GM06990 (cell line): ENCODE measurements around the gene PXDC1.

Experiments used
- DNase-seq: peaks from one replicate; pipeline ENCODE4 v3.0.0-alpha.2; 2011; ENCODE audit not compliant: insufficient read length; ENCODE audit errors: extremely low read depth
- H3K27me3 ChIP-seq: replicated peaks from 2 replicates; pipeline ENCODE4 v1.6.0; 2011; ENCODE audit warnings: low read length; ENCODE audit not compliant: control insufficient read depth, insufficient read depth
- H3K36me3 ChIP-seq: 2 replicates; pipeline ENCODE4 v1.5.1; 2011; ENCODE audit warnings: low read length; ENCODE audit not compliant: control insufficient read depth, insufficient read depth
- H3K4me3 ChIP-seq: replicated peaks from 2 replicates; pipeline ENCODE4 v1.5.1; 2011; ENCODE audit warnings: low read depth, mild to moderate bottlenecking, control low read depth, low read length
- TF ChIP-seq, protein P1 (sequence below): IDR thresholded peaks from 2 replicates; pipeline ENCODE4 v1.5.1; 2011; ENCODE audit warnings: low read length, control low read depth, mild to moderate bottlenecking, inconsistent platforms; ENCODE audit not compliant: insufficient read depth, poor library complexity, severe bottlenecking

Gene PXDC1

DNA sequence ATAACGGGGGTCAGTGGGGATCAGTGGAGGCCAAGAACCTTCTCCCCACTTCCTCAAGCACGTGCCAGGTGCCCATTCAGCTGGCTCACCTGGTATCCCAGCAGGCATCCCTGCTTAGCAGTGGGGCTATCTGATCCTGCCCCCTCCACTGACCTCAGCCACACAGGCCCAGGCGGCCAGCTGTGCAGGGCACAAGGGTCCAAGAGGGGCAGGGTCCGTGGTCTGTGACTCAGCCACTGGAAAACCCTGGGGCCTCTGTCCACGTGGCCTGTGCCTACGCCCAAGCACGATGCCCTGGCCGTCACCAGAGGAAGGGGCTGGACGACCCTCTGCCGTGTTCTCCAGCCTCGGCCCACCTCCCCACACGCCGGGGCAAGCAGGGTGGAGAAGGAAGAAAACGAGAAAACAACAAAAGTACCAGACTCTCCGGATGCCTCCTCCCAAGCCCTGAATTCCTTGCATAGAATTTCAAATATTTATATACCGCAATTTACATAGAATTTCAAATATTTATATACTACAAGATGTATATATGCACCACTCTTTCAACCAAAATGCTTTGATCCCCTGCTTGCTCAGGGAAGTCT is 12.1 kb downstream of the PXDC1 start:
- no peak for DNase-seq
- Histone ChIP-seq H3K27me3 (no peaks in the 10 kb centered on the region), H3K4me3 (no peak overlapping the region), H3K36me3 (no peaks in the 10 kb centered on the region)
- TF ChIP-seq, protein P1, sequence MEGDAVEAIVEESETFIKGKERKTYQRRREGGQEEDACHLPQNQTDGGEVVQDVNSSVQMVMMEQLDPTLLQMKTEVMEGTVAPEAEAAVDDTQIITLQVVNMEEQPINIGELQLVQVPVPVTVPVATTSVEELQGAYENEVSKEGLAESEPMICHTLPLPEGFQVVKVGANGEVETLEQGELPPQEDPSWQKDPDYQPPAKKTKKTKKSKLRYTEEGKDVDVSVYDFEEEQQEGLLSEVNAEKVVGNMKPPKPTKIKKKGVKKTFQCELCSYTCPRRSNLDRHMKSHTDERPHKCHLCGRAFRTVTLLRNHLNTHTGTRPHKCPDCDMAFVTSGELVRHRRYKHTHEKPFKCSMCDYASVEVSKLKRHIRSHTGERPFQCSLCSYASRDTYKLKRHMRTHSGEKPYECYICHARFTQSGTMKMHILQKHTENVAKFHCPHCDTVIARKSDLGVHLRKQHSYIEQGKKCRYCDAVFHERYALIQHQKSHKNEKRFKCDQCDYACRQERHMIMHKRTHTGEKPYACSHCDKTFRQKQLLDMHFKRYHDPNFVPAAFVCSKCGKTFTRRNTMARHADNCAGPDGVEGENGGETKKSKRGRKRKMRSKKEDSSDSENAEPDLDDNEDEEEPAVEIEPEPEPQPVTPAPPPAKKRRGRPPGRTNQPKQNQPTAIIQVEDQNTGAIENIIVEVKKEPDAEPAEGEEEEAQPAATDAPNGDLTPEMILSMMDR: no peak

GRCh38 chr6:3738381-3739131 is 13.0 kb downstream of the PXDC1 start:
- TF ChIP-seq, protein P1: no peak
- H3K36me3 ChIP-seq: no peaks in the 10 kb centered on the region
- no peak overlapping the region for H3K4me3 ChIP-seq
- H3K27me3 ChIP-seq: no peaks in the 10 kb centered on the region
- no peak for DNase-seq

DNA sequence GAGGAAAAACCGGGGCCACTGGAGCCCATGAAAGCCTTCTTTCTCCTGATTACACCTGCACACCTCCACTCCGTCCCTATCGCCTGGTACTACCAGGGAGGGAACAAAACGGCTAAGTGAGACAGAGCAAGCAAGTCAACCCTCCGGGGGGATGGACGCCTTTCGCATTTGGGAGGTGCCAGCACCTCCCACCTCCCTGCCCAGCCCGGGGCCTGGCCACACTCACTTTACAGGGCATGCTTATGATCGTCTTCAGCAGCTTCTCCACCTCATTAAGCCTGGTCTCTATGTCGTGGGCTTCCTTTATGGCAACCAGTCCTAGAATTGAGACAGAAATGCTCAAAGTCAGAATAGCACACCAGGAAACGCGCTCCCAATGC is 13.7 kb downstream of the PXDC1 start:
- TF ChIP-seq, protein P1: no peak
- no peaks in the 10 kb centered on the region for H3K27me3 ChIP-seq
- no peak for DNase-seq
- no peak overlapping the region for H3K4me3 ChIP-seq
- no peaks in the 10 kb centered on the region for H3K36me3 ChIP-seq

DNA sequence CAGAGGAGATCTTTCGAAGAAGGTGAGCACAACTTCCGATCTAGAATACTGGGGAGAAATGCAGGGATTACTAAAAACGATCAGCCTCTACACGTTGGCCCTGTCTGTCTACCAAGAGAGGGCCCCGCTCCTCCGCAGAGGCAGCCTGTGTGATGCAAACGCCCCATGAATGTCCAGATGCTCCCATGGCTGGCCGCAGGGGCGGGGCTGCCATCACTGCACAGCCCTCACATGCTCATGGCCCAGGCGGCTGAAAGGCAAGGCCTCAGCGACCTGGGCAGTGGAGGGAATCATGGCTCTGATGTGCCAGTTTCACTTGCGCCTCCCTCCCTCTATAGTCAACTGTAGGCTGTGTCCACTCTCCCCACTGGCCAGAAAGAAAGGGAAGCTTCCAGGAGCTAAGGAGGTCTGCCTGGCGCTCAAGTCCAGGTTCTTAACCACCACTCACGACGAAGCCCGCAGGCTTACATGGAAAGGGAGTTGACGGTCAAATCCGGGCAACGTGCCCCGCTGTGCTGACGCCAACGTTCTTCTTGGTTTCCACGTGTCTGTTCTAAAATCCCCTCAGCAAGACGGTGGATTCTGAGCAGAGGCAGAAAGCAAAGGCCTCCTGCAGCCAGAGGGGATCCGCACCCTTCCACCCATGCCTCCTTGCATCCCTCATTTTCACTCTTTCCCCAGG is 14.2 kb downstream of the PXDC1 start:
- no peaks in the 10 kb centered on the region for H3K36me3 ChIP-seq
- no peak overlapping the region for H3K4me3 ChIP-seq
- TF ChIP-seq, protein P1: no peak
- DNase-seq: no peak
- H3K27me3 ChIP-seq: no peaks in the 10 kb centered on the region

GRCh38 chr6:3735029-3735605 is 16.4 kb downstream of the PXDC1 start:
- DNase-seq: no peak
- no peaks in the 10 kb centered on the region for H3K36me3 ChIP-seq
- TF ChIP-seq, protein P1: no peak
- H3K27me3 ChIP-seq: no peaks in the 10 kb centered on the region
- H3K4me3 ChIP-seq: no peak overlapping the region
